Epidermal melanocyte (primary cell): ENCODE results near the gene MYO5A.
"Not testable (repeated sequence)": the region's sequence is repeated elsewhere in the genome, so short reads cannot be mapped to it uniquely, and the experiment has no call there.

Experiments
- DNase-seq: peaks from one replicate; pipeline ENCODE4 v3.0.0; 2011; ENCODE audit warnings: low spot score; ENCODE audit not compliant: insufficient read length

MYO5A gene

GRCh38 chr15:52419494-52419893, 109.2 kb downstream of the MYO5A start:
- no peak for DNase-seq

DNA sequence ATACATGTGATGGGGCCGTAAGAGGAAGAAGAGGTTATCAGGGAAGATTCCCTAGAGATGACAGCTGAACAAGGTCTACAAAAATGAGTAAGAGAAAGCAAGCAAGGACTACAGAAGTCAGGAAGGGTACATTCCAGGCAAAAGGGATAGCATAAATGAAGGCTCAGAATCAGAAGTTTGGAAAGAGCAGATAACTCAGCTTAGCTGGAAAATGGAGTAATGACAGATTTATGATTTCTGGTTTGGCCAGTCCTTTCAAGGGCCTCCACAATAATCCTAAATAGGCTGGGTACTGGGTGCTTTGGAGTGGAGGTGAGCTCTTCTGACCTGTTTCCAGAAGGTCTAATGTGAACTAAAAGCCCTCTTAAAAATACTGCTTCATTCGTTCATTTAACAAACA, 110.7 kb downstream of the MYO5A start:
- no peak for DNase-seq

DNA sequence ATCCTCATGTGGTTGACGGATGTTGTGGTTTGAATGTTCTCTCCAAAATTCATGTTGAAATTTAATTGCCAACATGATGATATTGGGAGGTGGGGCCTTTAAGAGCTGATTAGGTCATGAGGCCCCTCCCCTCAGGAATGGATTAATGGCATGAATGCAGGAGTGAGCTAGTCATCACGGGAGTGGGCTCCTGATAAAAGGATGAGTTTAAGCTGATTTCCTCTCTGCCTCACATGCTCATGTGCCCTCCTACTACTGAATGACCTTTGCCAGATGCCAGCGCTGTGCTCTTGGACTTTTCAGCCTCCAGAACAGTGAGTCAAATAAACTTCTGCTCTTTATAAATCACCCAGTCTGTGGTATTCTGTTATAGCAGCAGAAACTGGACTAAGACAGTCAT, 111.2 kb downstream of the MYO5A start:
- DNase-seq, result no peak

- DNase-seq, result not testable (repeated sequence)
Measured at GRCh38 chr15:52416566-52416965, 112.1 kb downstream of the MYO5A start.

- DNase-seq, result no peak
Measured at GRCh38 chr15:52415628-52416027, 113.1 kb downstream of the MYO5A start.

GRCh38 chr15:52414936-52415335, 113.7 kb downstream of the MYO5A start:
- no peak for DNase-seq

DNA sequence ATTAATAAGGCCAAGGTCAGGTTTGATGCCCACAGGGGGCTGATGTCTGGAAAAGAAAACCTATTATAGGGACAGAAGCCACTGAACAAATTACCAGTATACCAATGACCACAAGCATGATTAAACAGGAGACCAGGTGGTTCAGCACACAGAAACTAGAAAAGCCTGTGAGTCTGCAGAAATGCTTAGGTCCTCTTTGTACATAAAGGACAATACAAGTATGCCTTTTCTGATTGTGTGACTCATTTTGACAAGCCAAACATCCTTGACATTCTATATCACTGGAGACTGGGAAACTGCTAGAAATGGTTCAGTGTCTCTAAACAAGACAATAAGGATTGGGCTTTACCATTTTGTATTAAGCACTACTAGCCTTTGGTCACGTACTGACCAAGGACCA, 119.9 kb downstream of the MYO5A start:
- no peak for DNase-seq

- DNase-seq, result no peak
Measured at GRCh38 chr15:52407374-52407773, 121.3 kb downstream of the MYO5A start.

DNA sequence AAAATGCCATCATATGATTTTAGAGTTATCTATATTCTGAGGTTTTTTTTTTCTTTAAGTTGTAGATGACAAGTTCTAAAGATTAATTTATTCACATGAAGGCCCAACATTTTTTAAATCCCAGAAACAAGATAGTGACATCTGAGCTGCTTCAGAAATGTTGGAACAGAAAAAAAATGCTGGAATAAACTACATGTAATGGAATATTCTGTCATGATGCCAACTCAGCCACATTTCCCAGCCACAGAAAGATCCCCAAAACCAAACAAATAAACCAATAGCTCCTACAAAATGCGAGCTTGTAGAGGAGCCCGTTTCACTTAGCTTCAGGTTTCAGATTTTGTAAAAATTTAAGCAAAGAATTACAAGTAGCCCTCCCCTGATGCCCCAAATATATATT, 122.1 kb downstream of the MYO5A start:
- DNase-seq, result no peak

DNA sequence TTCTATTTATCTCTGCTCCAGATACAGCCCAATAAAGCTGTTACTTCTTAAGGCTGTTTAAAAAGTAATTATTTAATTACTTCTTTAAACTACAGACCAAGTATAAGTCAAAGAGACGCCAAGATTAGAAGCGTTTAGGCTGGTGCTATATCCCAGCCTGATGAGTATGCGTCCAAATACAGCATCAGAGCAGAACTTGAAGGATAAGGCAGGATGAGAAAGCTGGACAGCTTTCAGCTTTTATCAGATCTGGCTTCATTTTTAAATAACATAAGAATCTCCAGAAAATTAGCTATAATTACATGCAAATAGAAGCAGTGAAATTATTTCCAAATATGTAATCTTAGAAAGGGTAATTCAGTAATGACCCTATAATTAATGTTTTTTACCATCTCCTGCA, 122.8 kb downstream of the MYO5A start:
- DNase-seq, result no peak

- DNase-seq, result no peak
Measured at GRCh38 chr15:52397118-52397517, 131.6 kb downstream of the MYO5A start.

DNA sequence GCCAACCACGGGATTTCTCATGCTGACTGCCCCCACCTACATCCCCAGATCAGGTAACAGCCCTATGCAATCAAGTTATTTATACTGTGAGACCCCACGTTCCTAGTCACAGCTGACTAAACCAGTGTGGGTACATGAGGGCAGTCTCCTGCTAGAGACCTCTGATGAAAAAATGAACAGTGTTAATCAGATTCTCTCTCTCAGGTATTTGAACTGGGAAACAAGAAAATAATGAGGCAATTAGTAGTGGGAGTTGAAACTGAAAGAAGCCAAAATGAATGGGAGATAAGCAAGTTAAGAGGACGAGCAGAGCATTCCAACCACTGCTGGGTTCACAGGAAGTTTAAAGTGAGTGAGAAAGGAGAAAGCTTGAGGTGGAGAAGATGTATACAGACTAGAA, 134.6 kb downstream of the MYO5A start:
- DNase-seq, result no peak

DNA sequence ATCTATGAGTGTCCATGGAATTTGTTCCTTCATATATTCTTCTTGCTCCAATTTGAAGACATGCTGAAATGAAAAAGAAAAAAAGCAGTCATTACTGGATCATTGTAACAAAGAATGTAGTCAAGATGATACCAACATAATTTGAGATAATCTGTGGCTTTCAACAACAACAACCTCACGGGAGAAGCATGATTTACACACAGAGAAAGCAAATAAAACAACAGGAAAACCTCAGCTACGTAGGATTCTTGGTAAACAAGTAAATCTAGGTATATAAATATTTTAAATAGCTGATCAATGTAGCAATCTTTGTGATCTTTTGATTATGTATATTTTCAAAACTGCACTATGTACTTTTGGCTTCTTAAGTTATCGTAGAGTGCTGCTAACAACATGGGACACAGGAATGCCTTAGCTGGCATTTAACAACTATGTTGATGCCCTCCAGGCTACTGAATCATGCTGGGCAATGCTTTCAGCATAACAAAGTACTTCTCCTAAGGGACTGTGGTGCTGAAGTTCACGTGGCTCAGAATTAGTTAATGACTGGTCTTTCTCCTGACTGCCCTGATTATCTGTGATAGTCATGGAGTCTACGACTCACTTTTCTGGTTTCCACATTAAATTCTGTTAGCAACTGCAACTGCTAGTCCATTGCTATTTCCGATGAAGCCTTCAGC, 136.5 kb downstream of the MYO5A start:
- DNase-seq, result peak; percentile 67

DNA sequence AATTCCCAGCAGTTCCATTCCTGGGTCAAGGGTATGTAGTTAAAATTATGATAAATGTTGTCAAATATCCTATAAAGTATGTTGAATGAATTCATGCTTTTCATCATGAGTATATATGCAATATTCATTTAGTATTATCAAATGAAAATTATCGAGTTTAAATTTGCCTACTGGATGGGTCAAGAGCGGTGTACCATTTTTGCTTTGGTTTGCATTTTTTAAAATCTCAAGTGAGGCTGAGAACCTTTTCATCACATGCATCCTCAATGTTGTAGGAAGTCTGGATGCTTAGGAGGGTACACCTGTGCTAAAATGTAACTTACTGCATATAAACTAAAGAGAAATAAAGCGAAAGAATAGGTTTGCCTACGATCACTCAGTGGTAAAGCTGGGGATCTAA, 137.6 kb downstream of the MYO5A start:
- no peak for DNase-seq

- no peak for DNase-seq
Measured at GRCh38 chr15:52385670-52386069, 143.0 kb downstream of the MYO5A start.

- no peak for DNase-seq
Measured at GRCh38 chr15:52383100-52383588, 145.5 kb downstream of the MYO5A start.

DNA sequence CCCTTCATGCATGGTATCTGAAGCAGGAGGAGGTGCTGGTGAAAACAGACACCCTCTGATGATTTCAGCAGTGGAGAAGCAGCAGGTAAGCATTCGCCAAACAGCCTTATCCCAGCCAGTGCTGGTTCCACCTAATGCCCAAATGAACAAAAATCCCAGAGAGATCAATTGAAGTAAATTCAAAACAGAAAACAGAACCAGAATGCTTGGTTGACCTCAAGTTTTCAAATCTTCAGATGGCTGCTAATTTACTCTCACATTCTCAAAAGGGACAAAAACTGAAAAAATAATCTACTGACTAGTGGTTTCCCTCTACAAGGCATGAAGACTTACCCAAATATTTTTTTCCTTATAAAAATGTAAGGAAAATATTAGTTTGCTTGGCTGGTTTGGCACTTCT, 146.0 kb downstream of the MYO5A start:
- DNase-seq, result no peak

GRCh38 chr15:52379395-52380106, 149.1 kb downstream of the MYO5A start:
- no peak for DNase-seq

GRCh38 chr15:52378746-52379394, 149.8 kb downstream of the MYO5A start:
- DNase-seq, result no peak

- no peak for DNase-seq
Measured at GRCh38 chr15:52370010-52370409, 158.7 kb downstream of the MYO5A start.

DNA sequence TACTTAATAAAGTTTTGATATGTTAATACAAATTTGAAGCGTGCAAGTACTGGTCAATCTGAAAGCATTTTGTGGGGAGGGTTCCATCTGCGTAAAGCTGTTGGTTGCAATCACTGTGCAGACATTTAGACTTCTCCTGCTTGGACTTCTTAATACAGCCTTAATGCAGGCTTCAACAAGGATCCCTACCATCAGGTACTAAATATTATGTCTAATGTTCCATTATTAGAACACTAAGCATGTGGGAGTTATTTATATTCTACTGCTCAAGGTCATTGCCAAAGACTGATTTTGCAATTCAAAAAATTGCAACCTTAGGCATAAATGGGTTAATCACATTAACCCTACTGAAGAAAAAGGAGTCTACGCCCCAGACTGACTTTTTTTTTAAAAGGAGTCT, 159.2 kb downstream of the MYO5A start:
- DNase-seq, result no peak

- DNase-seq, result no peak
Measured at GRCh38 chr15:52369030-52369429, 159.7 kb downstream of the MYO5A start.

GRCh38 chr15:52368402-52368801, 160.3 kb downstream of the MYO5A start:
- no peak for DNase-seq
